ENCODE measurements around the gene OR4F3.
"Not testable (repeated sequence)": the region's sequence is repeated elsewhere in the genome, so short reads cannot be mapped to it uniquely, and the experiment has no call there.

The OR4F3 gene

GRCh38 chr5:181366968-181367367, at the start of gene OR4F3:
Gene OR4F3 (plus strand): TSS chr5:181367268.
- DNase-seq: not testable (repeated sequence)

All from T1000 (cell line).